Pulmonary artery endothelial cell (primary cell): Measurements from ENCODE around the gene EGFR. TPM values are rescaled to one million over a fixed set of nuclear protein-coding genes. Genes with fewer than 3 reads are reported as not detected.

ENCODE experiments used
- DNase-seq: peaks from one replicate; pipeline ENCODE4 v3.0.0-alpha.2; 2011; ENCODE audit warnings: low read depth, low spot score
- total RNA-seq: library from RNA; depleted of rRNA; stranded (reverse); fragments of >200 nt; gene quantifications from 2 replicates; pipeline ENCODE4 v1.2.3, GENCODE V29; 2014

Gene EGFR
- total RNA-seq, 1 donor from 2014 or later = 2.5 TPM

DNA sequence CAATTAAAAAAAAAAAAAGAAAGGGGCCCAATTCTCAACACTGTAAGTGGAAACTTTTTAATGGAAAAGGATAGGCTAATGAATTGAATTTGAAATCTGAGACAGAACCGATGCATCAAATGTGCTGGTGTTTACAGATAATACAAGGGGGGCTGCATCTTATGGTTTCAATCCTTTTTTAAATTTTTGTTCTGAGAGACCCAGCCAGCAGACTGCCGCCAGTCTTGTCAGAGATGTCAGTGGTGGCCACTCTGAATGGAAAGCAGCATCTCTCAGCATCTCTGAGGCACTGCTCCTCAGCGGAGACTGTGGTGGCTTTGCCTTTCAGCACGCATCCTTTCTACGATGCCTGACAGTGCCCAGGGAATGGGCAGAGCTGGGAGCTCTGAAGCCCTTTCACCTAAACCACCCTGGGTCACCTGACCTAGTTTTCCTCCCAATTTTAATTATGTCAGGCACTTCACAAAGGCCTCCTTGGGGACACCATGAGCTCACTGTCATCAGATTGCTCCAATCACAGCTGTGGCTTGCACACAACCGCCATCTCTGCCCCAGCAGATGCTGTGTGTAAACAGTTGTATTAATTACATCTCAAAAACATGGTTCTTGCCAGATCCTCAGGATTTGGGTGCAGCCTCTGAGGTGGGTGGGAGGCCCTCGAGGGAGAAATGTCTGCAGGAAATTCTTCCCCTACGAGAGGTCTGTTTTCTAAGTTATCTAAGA, 81.2 kb downstream of the EGFR start:
- DNase-seq = no peak

DNA sequence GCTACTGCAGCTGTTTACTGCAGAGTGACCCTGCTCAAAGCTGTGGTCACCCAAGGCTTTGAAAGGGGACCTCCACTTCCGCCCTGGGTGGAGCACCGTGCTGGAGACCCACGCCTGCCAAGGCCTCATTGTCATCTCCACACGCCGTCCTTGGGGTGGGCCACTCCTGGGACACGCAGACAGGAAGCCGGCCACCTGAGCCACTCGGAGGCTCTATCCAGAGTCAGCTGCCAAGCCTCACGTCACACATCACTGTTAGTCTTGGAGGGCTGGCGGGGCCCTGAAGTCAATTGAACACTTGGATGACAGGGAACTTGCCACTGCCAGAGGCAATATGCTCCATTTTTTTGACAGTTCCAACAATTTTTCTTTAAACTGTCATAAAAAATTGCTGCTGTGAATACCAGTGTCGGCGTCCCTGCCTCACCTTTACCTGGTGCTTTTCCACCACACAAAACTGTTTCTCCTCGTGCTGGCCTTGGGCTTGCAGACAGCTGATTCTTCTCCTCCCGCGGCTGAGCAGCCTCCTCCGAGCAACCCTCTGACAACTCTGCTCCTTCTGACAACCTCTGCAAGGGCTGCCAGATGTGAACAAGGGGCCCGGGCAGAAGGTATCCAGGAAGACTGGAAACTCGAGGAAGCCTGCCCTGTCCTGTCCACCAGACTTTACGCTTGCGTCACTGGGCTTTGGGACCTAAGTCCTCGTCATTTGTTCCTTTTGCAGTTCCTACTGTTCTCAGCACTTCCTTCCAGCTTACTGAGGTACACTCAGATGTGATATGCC, 81.9 kb downstream of the EGFR start:
- no peak for DNase-seq

DNA sequence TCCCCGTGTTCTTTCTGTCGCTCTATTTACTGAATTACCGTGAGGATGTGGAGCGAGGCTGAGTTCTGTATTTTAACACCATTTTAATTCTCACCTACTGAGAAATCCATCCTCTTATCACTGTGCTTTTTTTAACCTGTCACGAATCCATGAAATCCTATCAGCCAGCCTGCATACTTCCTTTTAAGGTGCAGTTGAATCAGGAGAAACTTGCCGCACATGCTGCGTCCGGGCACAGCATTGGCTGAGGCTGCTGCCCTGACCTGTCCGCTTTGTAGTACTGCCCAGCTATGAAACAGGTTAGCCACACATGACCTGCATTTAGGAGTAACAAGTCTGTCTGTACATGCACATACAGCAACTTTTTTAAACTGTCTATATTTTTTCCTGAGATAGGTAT, 82.5 kb downstream of the EGFR start:
- no peak for DNase-seq

DNA sequence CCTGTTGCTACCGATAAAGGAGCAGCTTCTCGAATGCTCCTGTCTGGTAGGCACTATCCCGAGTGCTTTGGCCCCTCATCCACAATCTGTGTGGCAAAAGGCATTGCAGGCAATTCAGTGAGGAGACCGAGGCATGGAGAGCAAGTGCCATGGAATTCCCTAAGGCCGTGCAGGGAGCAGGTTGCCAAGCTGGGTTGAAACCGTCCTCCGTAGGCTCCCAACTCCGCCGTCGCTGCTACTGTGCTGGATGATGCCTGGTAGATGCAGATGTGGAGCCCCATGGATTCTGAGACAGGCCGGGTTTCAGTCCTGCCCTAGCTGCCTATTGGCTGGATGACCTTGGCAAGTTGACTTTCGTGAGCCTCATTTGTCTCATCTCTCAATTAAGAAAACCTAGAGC, 85.3 kb downstream of the EGFR start:
- no peak for DNase-seq

DNA sequence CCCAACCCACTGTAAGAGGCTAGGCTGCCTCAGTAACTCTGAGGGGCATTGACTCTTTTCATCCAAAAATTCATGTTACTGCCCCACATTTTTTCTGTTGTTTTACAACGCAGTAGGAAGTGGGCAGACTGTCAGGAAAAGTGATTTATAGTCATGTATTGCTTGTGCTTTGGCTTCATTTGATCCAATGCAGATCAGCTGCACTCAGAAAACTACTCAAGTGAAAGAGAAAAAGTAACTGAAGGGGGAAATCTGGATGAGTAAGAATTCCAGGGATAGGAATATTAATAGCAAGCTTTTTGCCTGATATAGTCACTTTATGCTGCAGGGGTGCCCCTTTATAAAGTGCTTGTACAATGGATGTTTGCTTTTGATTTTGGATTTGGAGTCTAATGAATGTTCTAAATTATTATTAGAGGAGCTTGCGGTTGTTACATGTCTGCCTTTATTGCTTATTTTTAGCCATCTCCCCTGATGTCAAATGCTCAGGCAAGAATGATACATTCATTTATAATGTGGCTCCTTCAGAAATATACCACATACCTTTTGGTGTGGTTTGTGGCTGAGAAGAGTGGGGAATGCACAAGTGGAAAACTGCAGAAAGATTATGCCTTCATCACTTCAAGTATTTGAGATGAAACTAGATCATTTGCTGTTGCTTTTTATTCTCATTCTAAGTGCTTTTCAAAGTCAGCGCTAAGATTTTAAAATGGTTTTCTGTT, 86.1 kb downstream of the EGFR start:
- DNase-seq = no peak

DNA sequence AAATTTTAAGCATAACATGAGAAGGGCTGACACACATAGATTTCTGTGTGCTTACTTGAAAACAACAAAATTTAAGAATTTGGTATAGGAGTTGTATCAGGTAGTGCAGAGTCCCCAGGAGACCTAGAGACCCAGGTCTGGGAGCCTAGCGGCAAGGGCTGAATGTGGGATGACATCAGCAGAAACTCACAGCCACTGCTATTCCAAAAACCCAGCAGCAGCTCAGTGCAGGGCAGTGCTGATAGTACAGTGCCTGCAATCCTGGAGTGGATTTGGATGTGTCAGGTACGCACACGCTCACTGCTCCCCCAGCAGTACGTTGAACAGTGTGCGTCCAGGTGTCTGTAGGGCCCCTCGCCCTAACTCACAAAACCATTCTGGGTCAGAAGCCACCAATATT, 87.1 kb downstream of the EGFR start:
- no peak for DNase-seq

DNA sequence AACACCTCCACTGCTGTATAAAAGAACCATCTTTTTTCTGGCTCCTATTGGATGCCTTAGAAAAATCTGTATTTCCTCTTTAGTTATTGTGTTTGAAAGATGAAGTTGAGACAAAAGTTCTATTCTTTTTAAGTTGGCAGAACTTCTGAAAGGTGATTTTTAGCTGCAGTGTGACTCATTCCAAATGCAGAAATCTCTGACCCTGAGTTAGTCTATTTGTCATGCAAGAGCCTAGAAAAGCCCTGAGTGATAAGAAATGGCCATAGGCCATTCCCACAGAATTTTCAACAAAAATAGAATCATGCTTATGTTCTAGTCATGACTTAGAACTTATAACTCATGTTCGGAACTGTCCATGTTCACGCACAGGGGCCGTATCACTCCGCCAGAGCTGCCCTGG, 89.1 kb downstream of the EGFR start:
- no peak for DNase-seq

DNA sequence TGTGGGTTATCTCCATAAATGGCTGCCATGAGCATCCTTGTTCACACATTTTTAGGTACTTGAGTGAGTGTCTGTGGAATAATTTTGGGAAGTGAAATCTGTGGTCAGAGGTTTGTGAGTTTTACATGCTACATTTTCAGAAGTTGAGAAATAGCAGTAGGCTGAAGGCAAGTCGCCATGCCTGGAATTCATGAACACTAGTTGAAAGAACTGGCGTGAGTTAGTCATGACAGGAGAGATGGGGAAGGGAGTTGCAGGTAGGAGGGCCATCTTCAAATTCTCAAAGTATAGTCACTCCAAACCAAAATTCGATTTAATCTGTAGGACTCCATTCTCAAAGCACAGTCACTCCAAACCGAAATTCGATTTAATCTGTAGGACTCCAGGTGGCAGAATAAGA, 89.6 kb downstream of the EGFR start:
- DNase-seq = no peak

DNA sequence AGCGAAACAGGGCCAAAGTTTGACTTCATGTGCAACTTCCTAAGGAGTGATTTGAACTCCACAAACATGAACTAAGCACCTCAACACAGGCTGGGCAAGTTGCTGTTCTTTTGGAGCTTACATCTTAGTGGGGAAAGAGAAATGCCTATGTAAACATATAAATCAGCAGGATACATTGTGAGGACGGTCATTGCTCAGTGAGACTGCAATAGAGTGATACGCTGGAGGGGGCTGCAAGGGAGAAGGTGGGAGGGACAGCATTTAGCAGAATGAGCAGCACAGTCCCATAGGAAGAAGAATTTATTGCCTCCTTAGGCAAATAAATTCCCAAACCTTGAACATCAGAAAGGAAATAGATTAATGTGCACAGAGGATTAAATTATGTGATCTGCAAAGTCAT, 90.0 kb downstream of the EGFR start:
- DNase-seq = no peak

DNA sequence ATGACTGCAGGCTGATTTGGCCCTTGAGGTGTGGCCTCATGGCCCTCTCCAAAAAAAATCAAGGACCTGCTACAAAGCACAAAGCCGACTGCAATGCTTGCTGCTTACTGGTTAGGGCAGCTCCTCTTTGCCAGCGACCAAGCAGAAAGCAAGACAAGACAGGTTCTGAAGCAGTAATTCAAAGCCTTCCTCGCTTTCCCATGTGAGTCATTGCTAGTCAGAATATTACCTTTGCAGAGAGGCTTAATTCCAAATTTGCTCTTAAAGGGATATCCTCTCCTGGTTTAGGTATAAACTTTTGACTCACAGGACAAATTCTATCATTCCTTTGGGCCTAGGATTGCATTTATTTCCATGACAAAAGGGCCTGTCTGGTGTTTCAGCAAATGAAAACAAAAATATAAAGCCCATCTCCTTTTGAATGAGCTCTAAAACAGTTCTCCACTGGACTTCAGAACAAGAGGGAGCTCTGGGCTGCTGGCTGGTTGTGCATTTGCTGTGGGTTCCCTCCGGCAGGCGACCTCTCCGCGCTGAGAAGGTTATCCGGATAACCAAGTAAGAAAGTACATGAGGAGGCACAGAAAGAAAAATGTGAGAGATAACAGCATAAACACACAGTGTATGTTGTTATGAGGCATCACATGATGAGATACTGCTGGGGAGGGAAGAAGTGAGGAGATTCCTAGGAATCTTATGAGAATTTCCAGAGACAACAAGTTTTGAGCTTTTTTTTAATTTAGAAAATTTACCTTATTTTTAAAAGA, 90.8 kb downstream of the EGFR start:
- no peak for DNase-seq

DNA sequence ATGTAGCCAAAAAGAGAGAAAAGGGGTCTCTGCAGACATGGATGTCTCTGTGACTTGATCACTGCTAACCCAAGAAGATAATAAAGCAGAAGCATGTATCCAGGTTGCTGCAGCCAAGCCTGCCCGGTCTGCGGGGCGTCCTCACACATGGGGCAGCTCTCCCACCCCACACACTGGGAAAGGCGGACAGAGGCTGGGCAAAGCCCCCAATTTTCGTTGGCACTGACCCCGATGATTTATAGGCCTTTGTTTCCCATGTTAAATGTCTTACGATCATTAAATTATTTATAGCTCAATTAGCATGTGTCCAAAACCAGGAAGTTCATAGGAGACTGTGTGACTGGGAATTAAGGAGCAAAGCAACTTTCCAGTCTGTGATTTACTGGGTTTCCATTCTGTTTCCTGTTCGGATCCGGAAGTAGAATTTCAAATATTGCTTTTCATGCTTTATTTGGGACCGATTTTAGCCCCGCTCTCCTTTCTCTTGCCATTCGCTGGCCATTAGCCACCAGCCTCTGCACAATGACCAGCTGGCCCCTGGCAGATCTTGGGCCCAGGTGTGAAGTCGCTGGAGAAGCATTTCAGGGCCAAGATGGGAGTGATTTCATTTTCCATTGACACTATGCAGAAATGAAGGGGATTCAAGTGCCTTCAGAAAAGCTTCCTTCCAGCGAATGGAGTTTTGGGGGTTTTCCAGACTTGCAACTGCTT, 91.6 kb downstream of the EGFR start:
- no peak for DNase-seq

DNA sequence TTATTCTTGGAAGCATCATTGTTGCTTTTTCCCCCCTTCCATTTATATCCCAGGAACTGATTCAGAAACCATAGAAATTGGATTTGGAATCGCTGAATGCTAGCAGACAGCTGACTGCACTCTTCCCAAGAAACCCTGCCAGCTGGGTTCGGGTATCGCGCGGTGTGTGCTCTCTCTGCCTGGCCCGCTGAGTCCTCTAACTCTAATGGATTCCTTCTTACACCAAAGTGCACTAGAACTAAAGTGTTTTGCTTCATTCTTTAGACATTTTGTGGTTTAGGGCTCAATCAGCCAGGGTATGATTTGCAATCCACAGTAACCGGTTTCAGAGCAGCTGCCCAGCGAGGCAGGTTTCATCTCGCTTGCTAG, 92.2 kb downstream of the EGFR start:
- no peak for DNase-seq

DNA sequence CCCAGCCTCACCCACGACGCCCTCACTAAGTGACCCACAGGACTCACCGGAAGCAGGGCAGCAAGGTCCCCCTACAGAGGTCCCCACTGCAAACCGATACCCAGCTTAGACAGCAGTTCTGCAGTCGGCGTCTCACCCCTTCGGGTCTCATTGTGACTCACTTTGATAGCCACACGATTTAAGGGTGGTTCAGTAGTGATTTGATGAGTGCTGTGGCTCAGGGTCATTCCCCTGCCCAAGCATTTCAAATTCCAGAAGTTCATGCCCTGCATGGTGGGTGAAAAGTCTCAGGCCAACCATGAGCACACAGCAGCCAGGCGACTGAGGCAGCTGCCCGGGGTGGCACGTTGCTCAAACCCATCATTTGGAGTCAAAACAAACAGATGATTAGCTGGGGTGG, 93.2 kb downstream of the EGFR start:
- DNase-seq = no peak

DNA sequence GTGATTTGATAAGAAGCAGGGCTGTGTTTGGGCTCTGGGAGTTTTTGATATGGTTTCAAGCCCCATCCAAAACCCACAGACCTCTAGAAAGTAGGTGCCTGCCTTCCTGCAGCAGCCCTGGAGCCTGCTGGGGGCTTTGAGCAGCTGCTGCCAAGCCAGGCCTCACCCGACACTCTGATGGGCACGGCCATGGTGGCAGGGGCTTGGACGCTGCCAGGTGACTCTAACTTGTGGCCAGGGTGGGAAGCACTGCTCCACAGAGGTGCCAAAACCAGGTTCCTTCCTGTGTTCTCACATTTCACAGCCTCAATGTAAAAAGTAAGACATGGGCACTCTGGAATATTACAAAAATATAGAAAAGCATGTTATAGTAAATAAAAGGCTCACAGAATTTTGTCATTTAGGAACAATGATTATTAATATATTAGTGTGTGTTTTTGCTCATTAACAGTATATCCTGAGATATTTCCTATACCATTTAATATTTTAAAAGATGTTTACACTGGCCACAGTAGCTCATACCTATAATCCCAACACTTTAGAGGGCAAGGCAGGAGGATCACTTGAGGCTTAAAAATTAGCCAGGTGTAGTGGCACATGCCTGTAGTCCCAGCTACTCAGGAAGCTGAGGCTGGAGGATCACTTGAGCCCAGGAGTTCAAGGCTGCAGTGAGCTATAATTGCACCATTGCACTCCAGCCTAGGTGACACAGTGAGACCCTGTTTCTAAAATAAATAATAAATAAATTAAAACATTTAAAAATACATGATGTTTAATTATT, 95.1 kb downstream of the EGFR start:
- no peak for DNase-seq

DNA sequence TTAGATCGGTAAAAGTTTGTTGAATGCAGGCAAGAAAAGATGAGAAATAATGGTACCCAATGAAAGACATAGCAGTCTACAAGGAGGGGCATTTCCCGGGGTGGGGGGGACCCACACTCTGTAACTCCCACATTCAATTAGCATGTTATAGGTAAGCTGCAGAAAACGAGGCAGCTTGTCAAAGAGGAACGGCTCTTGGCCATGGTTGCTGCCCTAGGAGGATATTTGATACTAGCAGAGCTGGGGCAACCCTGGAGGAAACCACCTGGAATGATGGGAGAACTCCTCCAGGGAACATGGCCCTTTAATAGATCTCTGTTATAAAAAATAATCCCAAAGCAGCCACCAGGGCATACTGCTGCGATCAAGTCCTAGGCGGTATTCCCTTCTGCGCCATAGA, 98.5 kb downstream of the EGFR start:
- no peak for DNase-seq

DNA sequence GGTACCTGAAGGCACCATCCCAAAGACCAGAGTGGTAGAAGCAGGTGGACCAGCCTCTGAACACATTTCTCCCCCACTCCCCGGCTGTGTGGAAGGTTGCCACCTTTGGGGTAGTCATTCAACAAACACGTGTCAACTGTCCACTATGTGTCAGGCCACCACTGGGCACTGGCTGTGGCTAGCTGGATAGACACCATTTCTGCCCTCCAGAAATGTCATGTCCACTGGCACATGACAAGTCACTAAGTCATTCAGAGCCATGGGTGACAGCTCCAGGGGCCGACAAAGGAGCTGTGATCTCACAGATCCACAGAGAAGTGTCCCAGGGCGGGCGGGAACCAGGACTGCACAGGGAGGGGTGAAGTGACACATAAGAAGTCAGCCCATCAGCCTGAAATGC, 99.6 kb downstream of the EGFR start:
- no peak for DNase-seq

DNA sequence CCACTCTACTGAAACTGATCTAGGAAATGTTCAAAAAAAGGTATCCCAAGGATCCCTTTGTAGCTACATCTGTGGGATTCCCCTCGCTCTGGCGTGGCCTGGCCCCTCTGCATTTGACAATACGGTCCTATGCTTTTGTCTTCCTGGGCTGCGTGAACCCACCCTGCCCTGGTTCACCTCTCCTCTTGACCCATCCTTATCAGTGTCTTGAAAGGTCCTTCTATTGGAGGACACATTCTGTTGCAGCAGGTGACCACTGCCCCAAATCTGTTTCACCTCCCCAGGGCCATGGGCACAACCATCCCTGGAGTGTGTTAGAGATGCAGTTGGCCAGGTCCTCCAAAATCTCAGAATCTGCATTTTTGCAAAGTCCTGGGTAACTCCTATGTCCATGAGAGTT, 100.8 kb downstream of the EGFR start:
- no peak for DNase-seq

DNA sequence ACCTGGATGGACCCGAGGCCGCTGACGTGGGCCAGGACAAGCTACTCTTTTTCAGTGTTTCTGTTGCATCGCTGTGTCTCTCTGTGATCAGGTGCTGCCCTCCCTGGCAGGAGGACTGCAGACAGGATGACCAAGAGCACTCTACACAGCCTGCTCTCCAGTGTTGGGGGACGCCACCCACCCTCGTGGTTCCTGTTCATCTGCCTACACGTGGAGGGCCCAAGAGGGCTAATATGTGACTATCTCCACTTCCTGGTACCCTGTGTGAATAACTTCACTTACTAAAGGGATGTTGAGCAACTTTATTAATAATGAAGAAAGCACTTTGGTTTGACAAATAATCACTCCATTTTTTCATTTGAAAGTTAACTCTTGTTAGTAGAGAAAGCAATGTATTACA, 101.3 kb downstream of the EGFR start:
- no peak for DNase-seq

DNA sequence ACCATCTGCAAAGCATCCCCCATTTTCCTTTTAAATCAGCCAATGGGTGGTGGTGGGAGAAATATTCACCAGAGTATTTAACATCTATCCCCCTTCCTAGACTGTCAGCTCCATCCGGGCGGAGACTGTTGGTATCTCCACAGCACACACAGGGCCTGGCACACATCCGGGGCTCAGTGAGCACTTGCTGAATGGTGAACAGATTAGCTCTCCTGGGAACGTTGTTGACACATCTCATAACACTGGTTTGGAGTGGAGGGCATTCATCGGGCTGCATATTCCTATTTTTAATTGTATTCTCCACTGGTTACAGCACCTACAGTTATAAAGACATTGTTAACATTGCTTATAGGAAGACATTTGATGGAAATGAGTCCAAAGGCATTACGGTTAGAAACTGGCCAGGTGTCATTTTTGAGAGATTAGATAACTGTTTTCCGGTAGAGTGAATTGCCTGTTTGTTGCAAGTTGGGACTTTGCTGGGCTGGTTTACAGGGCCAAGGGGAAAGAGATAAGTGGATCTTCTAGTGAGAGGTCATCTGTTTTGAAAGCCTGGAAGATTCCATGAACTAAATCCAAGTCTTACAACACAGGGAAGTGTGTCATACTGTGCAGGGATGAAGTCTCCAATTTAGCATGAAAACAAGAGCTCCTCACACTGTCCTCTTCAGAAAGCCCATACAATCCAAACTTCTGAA, 101.8 kb downstream of the EGFR start:
- no peak for DNase-seq

DNA sequence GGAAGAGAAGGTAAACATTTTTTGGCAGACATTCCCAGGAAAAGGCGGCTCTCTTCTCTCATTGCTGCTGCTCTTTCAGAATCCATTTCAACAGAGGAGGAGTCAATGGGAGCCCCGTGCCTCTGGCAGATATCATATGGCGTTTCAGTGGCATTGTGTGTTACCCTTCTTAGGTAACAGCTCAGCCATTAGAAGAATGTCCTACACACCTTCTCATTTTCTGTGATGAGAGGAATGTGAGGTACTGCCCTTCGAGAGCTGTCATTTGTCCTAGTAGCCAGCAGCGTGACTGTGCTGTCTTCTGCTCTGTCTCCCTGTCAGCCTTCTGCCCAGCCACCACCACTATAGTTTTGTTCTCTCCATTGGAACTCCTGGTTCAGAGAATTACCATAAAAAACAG, 102.4 kb downstream of the EGFR start:
- no peak for DNase-seq
